Choroid plexus epithelial cell (primary cell): ENCODE results near the gene PPP2R2D.

Experiments
- DNase-seq: peaks from one replicate; pipeline ENCODE4 v3.0.0-alpha.2; 2010; ENCODE audit warnings: low read depth
- H3K4me3 ChIP-seq: 2 replicates; pipeline ENCODE4 v1.5.1; 2011; ENCODE audit warnings: low read depth, mild to moderate bottlenecking, control low read depth, low read length, moderate library complexity
- TF ChIP-seq, protein P1 (sequence below): conservative IDR thresholded peaks from 2 replicates; pipeline ENCODE4 v1.5.1; 2011; ENCODE audit warnings: low read depth, mild to moderate bottlenecking, control low read depth, inconsistent platforms, low read length, moderate library complexity

The PPP2R2D gene

DNA sequence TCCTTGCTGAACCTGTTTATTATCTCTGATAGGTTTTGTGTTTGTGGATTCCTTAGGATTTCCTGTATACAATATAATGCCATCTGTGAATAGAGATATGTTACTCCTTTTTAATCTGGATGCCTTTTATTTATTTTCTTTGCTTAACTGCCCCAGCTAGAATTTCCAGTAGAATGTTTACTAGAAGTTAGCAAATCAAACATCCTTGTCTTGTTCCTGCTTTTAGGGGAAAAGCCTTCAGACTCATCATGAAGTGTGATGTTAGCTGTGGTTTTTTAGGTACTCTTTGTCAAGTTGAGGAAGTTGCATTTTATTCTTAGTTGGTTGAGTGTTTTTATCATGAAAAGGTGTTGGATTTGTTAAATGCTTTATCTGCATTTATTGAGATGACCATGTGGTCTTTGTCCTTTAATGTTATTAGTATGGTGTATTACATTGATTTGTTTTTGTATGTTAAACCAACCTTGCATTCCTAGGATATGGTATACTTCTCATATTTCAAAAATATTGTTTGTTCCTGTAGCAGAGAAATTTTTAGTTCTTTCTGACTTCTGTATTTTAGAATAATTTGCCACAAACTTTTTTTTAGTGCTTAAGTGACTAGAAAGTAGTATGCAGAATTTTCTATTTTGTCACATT, 24.3 kb downstream of the PPP2R2D start:
- TF ChIP-seq, protein P1, sequence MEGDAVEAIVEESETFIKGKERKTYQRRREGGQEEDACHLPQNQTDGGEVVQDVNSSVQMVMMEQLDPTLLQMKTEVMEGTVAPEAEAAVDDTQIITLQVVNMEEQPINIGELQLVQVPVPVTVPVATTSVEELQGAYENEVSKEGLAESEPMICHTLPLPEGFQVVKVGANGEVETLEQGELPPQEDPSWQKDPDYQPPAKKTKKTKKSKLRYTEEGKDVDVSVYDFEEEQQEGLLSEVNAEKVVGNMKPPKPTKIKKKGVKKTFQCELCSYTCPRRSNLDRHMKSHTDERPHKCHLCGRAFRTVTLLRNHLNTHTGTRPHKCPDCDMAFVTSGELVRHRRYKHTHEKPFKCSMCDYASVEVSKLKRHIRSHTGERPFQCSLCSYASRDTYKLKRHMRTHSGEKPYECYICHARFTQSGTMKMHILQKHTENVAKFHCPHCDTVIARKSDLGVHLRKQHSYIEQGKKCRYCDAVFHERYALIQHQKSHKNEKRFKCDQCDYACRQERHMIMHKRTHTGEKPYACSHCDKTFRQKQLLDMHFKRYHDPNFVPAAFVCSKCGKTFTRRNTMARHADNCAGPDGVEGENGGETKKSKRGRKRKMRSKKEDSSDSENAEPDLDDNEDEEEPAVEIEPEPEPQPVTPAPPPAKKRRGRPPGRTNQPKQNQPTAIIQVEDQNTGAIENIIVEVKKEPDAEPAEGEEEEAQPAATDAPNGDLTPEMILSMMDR, result no peak
- DNase-seq, result no peak
- no peak overlapping the region for H3K4me3 ChIP-seq

DNA sequence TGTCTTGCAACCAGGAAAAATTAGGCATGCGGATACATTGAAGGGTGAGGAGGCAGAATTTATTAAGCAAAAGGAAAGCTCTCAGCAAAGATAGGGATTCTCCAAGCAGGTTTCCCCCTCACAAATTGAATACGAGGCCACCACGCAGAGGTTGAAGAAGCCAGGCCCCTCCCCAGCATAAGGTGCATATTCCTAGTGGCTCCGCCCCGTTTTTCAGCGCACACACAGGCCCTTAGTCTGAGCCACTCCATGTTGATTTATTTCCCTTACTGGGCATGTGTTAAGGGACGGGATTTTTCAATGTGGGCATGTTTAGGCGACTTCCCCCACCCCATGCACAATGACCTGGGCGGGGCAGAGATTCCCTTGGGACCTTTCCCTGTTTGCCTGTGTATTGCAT, 24.9 kb downstream of the PPP2R2D start:
- TF ChIP-seq, protein P1, result no peak
- no peak overlapping the region for H3K4me3 ChIP-seq

DNA sequence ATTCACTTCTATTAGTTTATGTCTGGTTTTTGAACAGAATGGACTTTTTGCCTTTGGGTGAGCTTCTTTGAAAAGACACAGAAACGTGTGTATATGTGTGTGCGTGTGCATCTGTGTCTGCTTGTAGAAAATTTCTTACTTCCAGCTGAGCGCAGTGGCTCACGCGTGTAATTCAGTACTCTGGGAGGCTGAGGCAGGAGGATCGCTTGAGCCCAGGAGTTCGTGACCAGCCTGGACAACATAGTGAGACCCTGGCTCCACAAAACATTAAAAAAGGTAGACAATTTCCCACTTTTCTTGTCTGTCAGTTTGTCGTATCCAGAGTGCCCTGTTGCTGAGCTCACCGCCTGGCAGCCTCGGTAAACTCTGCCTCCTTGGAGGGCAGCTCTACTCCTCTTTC, 25.4 kb downstream of the PPP2R2D start:
- no peak for DNase-seq
- H3K4me3 ChIP-seq, result no peak overlapping the region
- TF ChIP-seq, protein P1, result no peak

More for the DNA sequence above, 24.9 kb downstream of the PPP2R2D start:
- no peak for DNase-seq

DNA sequence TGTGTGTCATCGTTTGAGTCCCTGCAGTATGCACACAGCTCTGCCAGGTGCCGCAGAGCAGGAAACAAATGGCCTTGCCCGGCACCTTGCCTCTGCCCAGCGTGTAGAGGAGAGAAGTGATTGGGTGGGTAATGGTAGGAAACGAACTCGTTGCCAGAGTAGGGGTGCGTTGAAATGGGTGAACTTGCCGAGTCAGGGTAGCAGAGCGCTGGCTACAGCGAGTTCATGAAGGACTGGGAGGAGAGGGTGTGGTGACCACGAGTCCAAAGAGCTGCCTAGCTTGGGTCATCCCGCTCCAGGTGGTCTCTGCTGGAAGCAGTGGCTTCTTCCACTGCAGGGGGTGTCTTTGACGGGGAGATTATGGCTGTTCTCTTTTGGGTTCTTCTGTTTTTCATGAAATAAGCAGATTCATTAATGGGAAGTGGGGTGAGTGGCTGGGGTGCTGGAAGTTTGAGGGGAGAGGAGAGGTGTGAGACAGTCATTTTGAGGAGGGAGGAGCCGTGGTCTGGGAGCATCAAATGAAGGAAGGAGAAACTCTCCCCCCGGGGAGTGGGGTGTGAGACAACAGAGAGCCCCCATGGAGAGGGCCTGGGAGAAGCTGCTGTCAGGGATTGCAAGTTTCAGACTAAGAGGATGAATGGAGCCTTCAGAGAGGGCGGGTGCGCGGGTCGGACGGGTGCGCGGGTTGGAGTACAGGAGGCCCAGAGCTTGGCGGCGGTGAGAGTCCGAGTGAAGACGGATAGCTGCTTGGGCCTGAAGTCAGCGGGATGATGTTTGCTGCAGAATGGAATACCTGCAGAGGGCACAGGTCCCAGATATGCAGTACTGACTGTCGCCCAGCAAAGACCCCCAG, 26.2 kb downstream of the PPP2R2D start:
- no peak for DNase-seq
- H3K4me3 ChIP-seq, result no peak overlapping the region
- TF ChIP-seq, protein P1, result no peak

DNA sequence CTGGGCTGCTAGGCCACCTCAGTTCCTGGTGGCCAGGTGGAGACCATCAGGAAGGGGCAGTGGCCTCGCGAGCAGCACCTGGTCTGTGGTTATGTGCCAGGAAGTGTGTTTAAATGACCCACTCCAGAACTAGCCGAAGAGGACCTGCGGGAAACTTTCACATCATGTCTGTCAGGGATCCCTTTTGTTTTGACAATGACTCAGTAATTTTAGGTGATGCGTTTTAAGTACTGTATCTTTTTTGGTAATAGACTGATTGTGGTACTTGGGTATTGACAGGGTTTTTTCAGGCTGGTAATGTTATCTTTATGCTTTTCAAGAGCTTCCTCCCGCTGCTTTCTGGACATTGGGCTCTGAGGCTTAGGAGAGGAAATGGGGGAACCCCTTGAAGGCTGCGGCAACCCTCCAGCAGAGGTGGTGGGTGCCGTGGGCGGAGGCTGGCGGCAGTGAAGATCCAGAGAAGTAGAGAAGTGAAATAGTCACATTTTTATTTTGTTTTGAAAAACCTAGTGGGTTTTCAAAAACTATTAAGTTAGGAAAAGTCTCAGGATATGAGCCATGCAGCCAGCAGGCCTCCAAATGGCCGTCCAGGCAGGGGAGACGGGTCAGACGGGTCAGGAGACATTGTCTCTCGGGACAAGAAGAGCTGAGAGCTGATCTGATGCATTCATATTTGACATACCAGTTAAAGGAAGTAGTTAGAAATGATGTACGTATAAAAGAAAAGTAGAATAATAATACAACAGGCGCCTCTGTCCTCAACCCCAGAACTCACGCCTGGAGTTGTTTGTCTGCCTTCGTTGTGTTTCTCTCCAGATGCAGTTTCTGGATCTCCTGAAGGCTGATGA, 27.7 kb downstream of the PPP2R2D start:
- peak; percentile 68 for DNase-seq
- TF ChIP-seq, protein P1, result no peak
- H3K4me3 ChIP-seq, result no peak overlapping the region

DNA sequence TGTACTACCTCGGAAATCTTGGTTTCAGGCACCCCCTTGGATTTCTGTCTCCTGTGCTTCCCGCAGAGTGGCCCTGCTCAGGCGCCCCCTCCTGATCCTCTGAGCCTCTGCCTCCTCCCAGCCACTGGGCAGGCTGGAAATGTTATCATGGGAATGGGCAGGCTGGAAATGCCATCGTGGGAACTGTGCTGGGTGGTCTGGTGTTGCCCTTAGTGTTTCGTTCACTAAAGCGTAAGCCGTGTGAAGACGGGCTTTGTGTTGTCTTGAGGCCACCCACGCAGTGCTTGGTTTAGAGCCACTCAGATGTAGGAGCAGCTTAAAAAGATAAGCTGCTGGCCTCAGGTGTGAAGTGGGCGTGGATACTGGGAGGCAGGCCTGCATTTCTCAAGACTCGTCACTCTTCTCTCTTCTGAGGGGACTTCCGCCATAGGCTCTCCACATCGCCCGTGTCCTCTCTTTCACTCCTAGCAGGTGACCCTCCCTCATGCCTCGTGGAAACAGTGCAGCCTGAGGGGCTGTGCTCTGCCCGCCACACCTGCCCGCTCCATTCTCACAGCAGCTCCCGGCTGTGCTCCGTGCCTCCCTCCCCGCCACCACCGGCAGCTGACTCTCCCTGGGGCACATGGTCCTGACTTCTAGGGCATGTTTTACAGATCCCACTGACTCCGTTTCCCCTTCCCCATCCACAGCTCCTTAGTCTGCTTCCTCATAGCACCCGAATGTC, 28.5 kb downstream of the PPP2R2D start:
- DNase-seq, result no peak
- H3K4me3 ChIP-seq, result no peak overlapping the region
- TF ChIP-seq, protein P1, result peak; percentile 29
